Esophagus squamous epithelium (tissue), 4 donors: ENCODE data around the gene FOXP1.

ENCODE experiments used
- CTCF ChIP-seq, 6 experiments: fragments of 450-650 bp in 4 of 6; fragments of 200-600 bp in 2 of 6; sonication (generic) in 2 of 6; IDR thresholded peaks; one replicate each; pipeline ENCODE4 v1.5.1; 2016 to 2019; ENCODE audit warnings: antibody characterized with exemption in 6 of 6, mild to moderate bottlenecking in 4 of 6, moderate library complexity in 4 of 6
- POLR2A ChIP-seq, 4 donors: fragments of 450-650 bp; IDR thresholded peaks; one replicate each; pipeline ENCODE4 v1.6.1; 2017; ENCODE audit warnings: antibody characterized with exemption in 4 of 4, mild to moderate bottlenecking in 4 of 4, moderate library complexity in 3 of 4

- TF ChIP-seq CTCF (IDR thresholded peaks at IDR 0.05) (no peak), POLR2A (IDR thresholded peaks at IDR 0.05) (no peak)
Observed at GRCh38 chr3:71322154-71322553, 261.4 kb downstream of the FOXP1 start.
